ENCODE measurements around the gene CBR3.

Gene CBR3

DNA sequence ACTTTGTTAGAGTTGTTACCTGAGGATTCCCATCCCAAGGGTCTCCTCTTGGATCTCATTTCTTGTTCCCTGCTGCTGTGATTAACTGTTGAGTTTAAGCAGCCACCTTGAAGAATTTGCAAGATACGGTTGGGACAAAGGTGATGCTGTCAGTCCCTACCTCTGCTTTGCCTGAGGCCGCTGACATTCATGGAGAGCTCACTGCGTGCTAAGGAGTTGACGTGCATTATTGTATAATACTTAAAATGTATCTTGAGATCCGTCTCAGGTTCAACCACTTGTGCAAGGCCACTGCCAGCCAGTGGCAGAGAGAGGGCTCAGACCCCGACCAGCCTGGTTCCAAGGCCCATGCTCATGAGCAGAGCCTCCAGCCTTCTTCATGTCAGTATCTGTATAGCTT lies 35.9 kb downstream of the CBR3 start:
- no peak overlapping the region for H3K4me3 ChIP-seq (ENCODE audit: low read depth, low read length)
- TF ChIP-seq, protein P1, sequence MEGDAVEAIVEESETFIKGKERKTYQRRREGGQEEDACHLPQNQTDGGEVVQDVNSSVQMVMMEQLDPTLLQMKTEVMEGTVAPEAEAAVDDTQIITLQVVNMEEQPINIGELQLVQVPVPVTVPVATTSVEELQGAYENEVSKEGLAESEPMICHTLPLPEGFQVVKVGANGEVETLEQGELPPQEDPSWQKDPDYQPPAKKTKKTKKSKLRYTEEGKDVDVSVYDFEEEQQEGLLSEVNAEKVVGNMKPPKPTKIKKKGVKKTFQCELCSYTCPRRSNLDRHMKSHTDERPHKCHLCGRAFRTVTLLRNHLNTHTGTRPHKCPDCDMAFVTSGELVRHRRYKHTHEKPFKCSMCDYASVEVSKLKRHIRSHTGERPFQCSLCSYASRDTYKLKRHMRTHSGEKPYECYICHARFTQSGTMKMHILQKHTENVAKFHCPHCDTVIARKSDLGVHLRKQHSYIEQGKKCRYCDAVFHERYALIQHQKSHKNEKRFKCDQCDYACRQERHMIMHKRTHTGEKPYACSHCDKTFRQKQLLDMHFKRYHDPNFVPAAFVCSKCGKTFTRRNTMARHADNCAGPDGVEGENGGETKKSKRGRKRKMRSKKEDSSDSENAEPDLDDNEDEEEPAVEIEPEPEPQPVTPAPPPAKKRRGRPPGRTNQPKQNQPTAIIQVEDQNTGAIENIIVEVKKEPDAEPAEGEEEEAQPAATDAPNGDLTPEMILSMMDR (IDR thresholded peaks at IDR 0.05; ENCODE audit: low read depth, low read length) = no peak

DNA sequence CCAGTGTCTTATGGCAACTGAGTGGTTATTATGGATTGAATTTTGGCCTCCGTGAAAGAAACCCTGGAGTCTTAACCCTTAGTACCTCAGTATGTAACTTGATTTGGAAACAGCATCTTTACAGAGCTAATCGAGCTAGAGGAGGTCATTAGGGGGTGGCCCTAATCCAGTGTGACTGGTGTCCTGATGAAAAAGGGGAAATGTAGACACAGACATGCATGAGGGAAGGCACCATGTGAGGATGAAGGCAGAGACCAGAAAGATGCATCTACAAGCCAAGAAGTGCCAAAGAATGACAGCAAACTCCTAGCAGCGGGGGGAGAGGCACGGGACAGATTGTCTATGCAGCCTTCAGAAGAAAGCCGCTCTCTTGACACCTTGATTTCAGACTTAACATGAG lies 36.5 kb downstream of the CBR3 start:
- H3K4me3 ChIP-seq (ENCODE audit: low read depth, low read length) = no peak overlapping the region
- TF ChIP-seq, protein P1 (IDR thresholded peaks at IDR 0.05; ENCODE audit: low read depth, low read length) = no peak

DNA sequence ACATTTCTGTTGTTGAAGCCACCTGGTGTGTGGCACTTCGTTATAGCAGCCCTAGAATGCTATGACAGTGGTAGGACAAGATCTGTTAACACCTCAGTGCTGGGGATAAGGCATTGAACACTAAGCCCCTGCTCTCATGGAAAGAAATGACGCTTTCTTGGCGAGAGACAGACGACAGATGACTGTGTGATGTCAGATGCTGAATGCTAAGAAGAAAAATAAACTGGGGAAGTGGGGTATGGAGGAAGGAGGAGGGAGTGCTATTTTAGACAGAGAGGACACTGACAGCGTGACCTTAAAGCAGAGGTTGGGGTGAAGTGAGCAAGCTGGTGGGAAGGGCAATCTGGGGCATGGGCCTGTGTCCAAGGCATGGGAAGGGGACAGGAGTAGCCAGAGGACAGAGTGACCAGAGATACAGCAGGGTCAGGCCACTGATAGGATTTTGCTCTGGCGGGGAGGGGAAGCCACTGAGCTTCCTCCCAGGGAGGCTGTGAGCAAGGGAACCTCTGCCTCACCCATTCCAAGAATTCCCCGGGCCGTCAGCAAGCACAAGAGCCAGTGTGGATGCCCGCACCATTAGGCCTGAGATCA lies 37.0 kb downstream of the CBR3 start:
- TF ChIP-seq, protein P1 (IDR thresholded peaks at IDR 0.05; ENCODE audit: low read depth, low read length) = no peak
- no peak overlapping the region for H3K4me3 ChIP-seq (ENCODE audit: low read depth, low read length)

GRCh38 chr21:36174780-36175179 lies 39.9 kb downstream of the CBR3 start:
- TF ChIP-seq, protein P1 (IDR thresholded peaks at IDR 0.05; ENCODE audit: low read depth, low read length) = no peak
- H3K4me3 ChIP-seq (ENCODE audit: low read depth, low read length) = no peak overlapping the region

GRCh38 chr21:36175771-36176565 lies 41.1 kb downstream of the CBR3 start:
- H3K4me3 ChIP-seq (ENCODE audit: low read depth, low read length) = no peak overlapping the region
- TF ChIP-seq, protein P1 (IDR thresholded peaks at IDR 0.05; ENCODE audit: low read depth, low read length) = no peak

GRCh38 chr21:36178349-36178748 lies 43.5 kb downstream of the CBR3 start:
- H3K4me3 ChIP-seq (ENCODE audit: low read depth, low read length) = no peak overlapping the region
- TF ChIP-seq, protein P1 (IDR thresholded peaks at IDR 0.05; ENCODE audit: low read depth, low read length) = no peak

DNA sequence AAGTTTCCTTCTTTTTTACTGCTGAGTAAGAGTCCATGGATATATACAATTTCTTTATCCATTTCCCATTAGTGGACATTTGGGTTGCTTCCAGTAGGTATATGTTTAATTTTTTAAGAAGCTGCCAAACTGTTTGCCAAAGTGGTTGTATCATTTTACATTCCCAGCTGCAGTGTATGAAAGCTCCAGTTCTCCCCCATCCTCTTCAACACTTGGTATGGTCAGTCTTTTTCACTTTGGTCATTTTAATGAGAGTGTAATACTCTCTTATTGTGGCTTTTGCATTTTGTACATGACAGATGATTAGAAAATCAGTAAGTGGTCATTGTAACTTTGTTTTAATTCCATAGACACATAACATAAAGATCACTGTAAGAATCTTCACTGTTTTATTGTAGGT lies 44.3 kb downstream of the CBR3 start:
- TF ChIP-seq, protein P1 (IDR thresholded peaks at IDR 0.05; ENCODE audit: low read depth, low read length) = no peak
- H3K4me3 ChIP-seq (ENCODE audit: low read depth, low read length) = no peak overlapping the region
